Measurements from ENCODE around the gene SOX13.

DNA sequence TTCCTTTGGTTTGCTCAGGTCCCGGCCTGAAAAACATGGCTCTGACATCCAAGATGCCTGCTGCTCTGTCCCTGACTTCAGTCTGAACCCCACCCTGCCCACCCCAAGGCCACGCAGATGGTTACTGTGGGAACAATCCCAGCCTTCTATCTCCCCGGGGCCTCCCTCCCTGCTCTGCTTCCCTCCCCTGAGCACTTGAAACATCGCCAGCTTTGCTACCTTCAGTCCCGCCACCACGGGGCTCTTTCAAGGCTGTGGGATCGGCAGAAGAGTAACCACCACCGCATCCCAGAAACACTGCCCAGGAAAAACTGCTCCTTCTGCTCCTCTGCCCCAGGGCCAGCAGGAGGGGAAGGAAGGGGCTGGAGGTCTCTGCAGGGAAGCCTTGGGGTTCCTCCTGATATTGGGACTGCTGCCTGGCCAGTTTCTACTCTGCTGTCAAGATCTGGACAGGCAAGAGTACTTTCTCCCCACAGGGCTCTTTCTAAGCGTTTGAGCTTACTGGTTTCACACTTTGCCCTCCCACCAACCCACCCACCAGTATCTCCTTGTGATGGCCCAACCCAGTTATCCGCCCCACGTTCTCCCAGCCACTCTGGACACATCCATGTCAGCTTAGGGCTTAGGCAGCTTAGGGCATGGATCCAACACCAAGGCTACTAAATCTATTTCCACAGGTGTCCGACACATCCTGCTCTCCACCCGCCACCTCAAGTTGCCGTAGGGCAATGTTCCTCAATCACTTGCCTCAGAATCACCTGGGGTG lies 70.5 kb downstream of the SOX13 start:
- TF ChIP-seq CTCF (IDR thresholded peaks at IDR 0.05) (no peak), TEAD4 (CRISPR knock-in tag; IDR thresholded peaks at IDR 0.05) (no peak), NFE2L1 (CRISPR knock-in tag; IDR thresholded peaks at IDR 0.05) (no peak), ZNF281 (CRISPR knock-in tag; IDR thresholded peaks at IDR 0.05) (no peak), FOXJ3 (CRISPR knock-in tag; IDR thresholded peaks at IDR 0.05; ENCODE audit: borderline replicate concordance) (no peak), RORB (CRISPR knock-in tag; IDR thresholded peaks at IDR 0.05) (no peak)

Measured in WTC11 (cell line).